ENCODE results near the gene NOP14.
"Not testable (repeated sequence)": the region's sequence is repeated elsewhere in the genome, so short reads cannot be mapped to it uniquely, and the experiment has no call there.

NOP14 gene

GRCh38 chr4:2996415-2996814 lies 33.2 kb upstream of the NOP14 start:
- DNase-seq (ENCODE audit: low spot score) = no peak
- Histone ChIP-seq H3K4me3 (no peak overlapping the region), H3K27ac (no peak overlapping the region)
- no peak for TF ChIP-seq CTCF (IDR thresholded peaks at IDR 0.05)

GRCh38 chr4:2995546-2996265 lies 32.5 kb upstream of the NOP14 start:
- DNase-seq (ENCODE audit: low spot score) = no peak
- Histone ChIP-seq H3K27ac (no peak overlapping the region), H3K4me3 (no peak overlapping the region)
- TF ChIP-seq CTCF (IDR thresholded peaks at IDR 0.05) = no peak

- TF ChIP-seq CTCF (IDR thresholded peaks at IDR 0.05) = no peak
- no peak for DNase-seq (ENCODE audit: low spot score)
- no peak overlapping the region for H3K27ac ChIP-seq
- H3K4me3 ChIP-seq = no peak overlapping the region
Measured at GRCh38 chr4:2994917-2995316, 31.7 kb upstream of the NOP14 start.

- no peak for DNase-seq (ENCODE audit: low spot score)
- H3K27ac ChIP-seq = no peak overlapping the region
- TF ChIP-seq CTCF (IDR thresholded peaks at IDR 0.05) = no peak
- H3K4me3 ChIP-seq = no peak overlapping the region
Measured at GRCh38 chr4:2991243-2991642, 28.0 kb upstream of the NOP14 start.

- DNase-seq (ENCODE audit: low spot score); H3K27ac ChIP-seq; H3K4me3 ChIP-seq: not testable (repeated sequence)
Measured at GRCh38 chr4:2983715-2984114, 20.5 kb upstream of the NOP14 start.

- no peak for TF ChIP-seq CTCF (IDR thresholded peaks at IDR 0.05)
- DNase-seq (ENCODE audit: low spot score) = no peak
- H3K27ac ChIP-seq = no peak overlapping the region
- no peak overlapping the region for H3K4me3 ChIP-seq
Measured at GRCh38 chr4:2982012-2982411, 18.8 kb upstream of the NOP14 start.

GRCh38 chr4:2981256-2981819 lies 18.1 kb upstream of the NOP14 start:
- no peak for TF ChIP-seq CTCF (IDR thresholded peaks at IDR 0.05)
- Histone ChIP-seq H3K27ac (no peak overlapping the region), H3K4me3 (no peak overlapping the region)
- no peak for DNase-seq (ENCODE audit: low spot score)

All from coronary artery (tissue), 2 donors.